Skeletal muscle cell (primary cell): ENCODE measurements around the gene DLG1.
A peak's percentile ranks its signal among the peaks of the same experiment; 100 is the strongest.

ENCODE experiments used
- DNase-seq: peaks from one replicate; pipeline ENCODE4 v3.0.0-alpha.2; 2010; ENCODE audit warnings: low read depth
- H3K4me3 ChIP-seq: 2 replicates; pipeline ENCODE4 v1.5.1; 2011; ENCODE audit warnings: low read depth, mild to moderate bottlenecking, control low read depth, low read length, moderate library complexity

DLG1 gene

GRCh38 chr3:197257711-197258110 lies 40.7 kb downstream of the DLG1 start:
- DNase-seq = no peak
- no peak overlapping the region for H3K4me3 ChIP-seq

GRCh38 chr3:197256836-197257444 lies 41.5 kb downstream of the DLG1 start:
- peak; percentile 4 for DNase-seq
- no peak overlapping the region for H3K4me3 ChIP-seq

GRCh38 chr3:197256104-197256503 lies 42.3 kb downstream of the DLG1 start:
- DNase-seq = no peak
- no peak overlapping the region for H3K4me3 ChIP-seq

GRCh38 chr3:197253238-197253947 lies 45.0 kb downstream of the DLG1 start:
- no peak for DNase-seq

GRCh38 chr3:197249542-197249941 lies 48.9 kb downstream of the DLG1 start:
- no peak overlapping the region for H3K4me3 ChIP-seq
- no peak for DNase-seq

More at GRCh38 chr3:197253238-197253947, 45.0 kb downstream of the DLG1 start:
- no peak overlapping the region for H3K4me3 ChIP-seq

- no peak for DNase-seq
- no peak overlapping the region for H3K4me3 ChIP-seq
These were observed 50.1 kb downstream of the DLG1 start for GRCh38 chr3:197248341-197248740.

- no peak for DNase-seq
- no peak overlapping the region for H3K4me3 ChIP-seq
These were observed 53.7 kb downstream of the DLG1 start for GRCh38 chr3:197244751-197245150.

GRCh38 chr3:197242784-197243432 lies 55.5 kb downstream of the DLG1 start:
- H3K4me3 ChIP-seq = no peak overlapping the region
- no peak for DNase-seq

GRCh38 chr3:197241173-197241572 lies 57.2 kb downstream of the DLG1 start:
- H3K4me3 ChIP-seq = no peak overlapping the region
- no peak for DNase-seq

GRCh38 chr3:197239857-197240256 lies 58.6 kb downstream of the DLG1 start:
- no peak overlapping the region for H3K4me3 ChIP-seq
- DNase-seq = no peak

- H3K4me3 ChIP-seq = no peak overlapping the region
- no peak for DNase-seq
These were observed 59.6 kb downstream of the DLG1 start for GRCh38 chr3:197238842-197239241.

- H3K4me3 ChIP-seq = no peak overlapping the region
- no peak for DNase-seq
These were observed 60.5 kb downstream of the DLG1 start for GRCh38 chr3:197237897-197238296.

- no peak overlapping the region for H3K4me3 ChIP-seq
- no peak for DNase-seq
These were observed 62.0 kb downstream of the DLG1 start for GRCh38 chr3:197236362-197236761.

GRCh38 chr3:197234947-197235914 lies 63.2 kb downstream of the DLG1 start:
- H3K4me3 ChIP-seq = no peak overlapping the region
- DNase-seq = no peak

GRCh38 chr3:197231321-197231720 lies 67.1 kb downstream of the DLG1 start:
- DNase-seq = no peak

GRCh38 chr3:197229836-197230235 lies 68.6 kb downstream of the DLG1 start:
- no peak for DNase-seq

More at GRCh38 chr3:197231321-197231720, 67.1 kb downstream of the DLG1 start:
- no peak overlapping the region for H3K4me3 ChIP-seq

GRCh38 chr3:197229178-197229577 lies 69.2 kb downstream of the DLG1 start:
- DNase-seq = no peak

More at GRCh38 chr3:197229836-197230235, 68.6 kb downstream of the DLG1 start:
- no peak overlapping the region for H3K4me3 ChIP-seq

GRCh38 chr3:197227780-197228574 lies 70.4 kb downstream of the DLG1 start:
- H3K4me3 ChIP-seq = no peak overlapping the region
- no peak for DNase-seq

More at GRCh38 chr3:197229178-197229577, 69.2 kb downstream of the DLG1 start:
- no peak overlapping the region for H3K4me3 ChIP-seq

- H3K4me3 ChIP-seq = no peak overlapping the region
- DNase-seq = no peak
These were observed 72.2 kb downstream of the DLG1 start for GRCh38 chr3:197226179-197226578.
